Activated T-cell treated with anti-CD3 and anti-CD28 coated beads, Interleukin-2, amount 50 U/mL, for 4 hours (primary cell): ENCODE data around the gene LRRC39. TPM values are rescaled to one million over a fixed set of nuclear protein-coding genes. Genes with fewer than 3 reads are reported as not detected.

ENCODE experiments used
- ATAC-seq, 2 donors: fragments of 200-7000 bp; cut with Tn5 transposase; one replicate each; pipeline ENCODE4 v1.10.0; 2021
- DNase-seq: peaks from one replicate; pipeline ENCODE4 v3.0.0-alpha.2; 2020
- H3K27me3 Mint-ChIP-seq: one replicate; pipeline ENCODE4 v1.8.0; 2021; ENCODE audit warnings: low read depth, mixed read lengths
- H3K36me3 Mint-ChIP-seq: one replicate; pipeline ENCODE4 v1.8.0; 2022; ENCODE audit warnings: mixed read lengths; ENCODE audit not compliant: insufficient read depth
- H3K4me1 Mint-ChIP-seq: one replicate; pipeline ENCODE4 v1.8.0; 2021; ENCODE audit warnings: low read depth, mixed read lengths
- H3K4me3 Mint-ChIP-seq: one replicate; pipeline ENCODE4 v1.8.0; 2021; ENCODE audit warnings: mild to moderate bottlenecking, moderate library complexity, mixed read lengths
- H3K9me3 Mint-ChIP-seq: one replicate; pipeline ENCODE4 v1.8.0; 2021; ENCODE audit warnings: mixed read lengths
- total RNA-seq, 3 donors: library from RNA; stranded (reverse); gene quantifications; one replicate each; pipeline ENCODE4 v1.2.1, GENCODE V29; 2021

Gene LRRC39
- total RNA-seq, 3 donors from 2014 or later = 0.30 to 0.69 (median 0.38) TPM

GRCh38 chr1:100183370-100183769 is 5.3 kb upstream of the LRRC39 start:
- no peaks in the 10 kb centered on the region for H3K4me1 Mint-ChIP-seq
- no peaks in the 10 kb centered on the region for H3K36me3 Mint-ChIP-seq
- H3K4me3 Mint-ChIP-seq = no peak overlapping the region
- no peak for DNase-seq
- H3K9me3 Mint-ChIP-seq = peaks cover 3% of the 10 kb centered on the region
- ATAC-seq = no peak
- H3K27me3 Mint-ChIP-seq = no peaks in the 10 kb centered on the region

GRCh38 chr1:100177295-100178041 is 588 bp downstream of the LRRC39 start:
- ATAC-seq = no peak
- no peaks in the 10 kb centered on the region for H3K27me3 Mint-ChIP-seq
- H3K9me3 Mint-ChIP-seq = peaks cover 3% of the 10 kb centered on the region
- no peak overlapping the region for H3K4me3 Mint-ChIP-seq
- H3K36me3 Mint-ChIP-seq = peaks cover 2% of the 10 kb centered on the region
- no peak for DNase-seq
- no peaks in the 10 kb centered on the region for H3K4me1 Mint-ChIP-seq

DNA sequence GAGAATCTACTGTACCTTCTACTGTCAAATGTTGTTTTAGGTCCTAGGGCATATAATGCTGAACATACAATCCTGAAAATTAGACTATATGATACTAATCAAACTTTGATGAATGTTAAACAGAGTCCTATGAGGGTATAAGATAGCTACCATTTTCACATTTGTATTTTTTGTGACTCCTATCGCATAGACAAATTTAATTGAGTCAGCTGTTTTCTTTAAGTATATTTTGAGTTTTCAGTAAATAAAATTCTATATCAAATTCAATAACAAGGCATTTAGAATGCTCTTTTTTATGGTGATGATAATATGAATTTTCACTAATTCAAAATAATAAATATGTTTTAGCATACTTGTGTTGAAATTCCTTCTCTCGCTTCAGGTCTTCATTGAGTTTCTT is 10.0 kb downstream of the LRRC39 start:
- no peak for ATAC-seq
- Mint-ChIP-seq H3K9me3 (no peaks in the 10 kb centered on the region), H3K27me3 (no peaks in the 10 kb centered on the region), H3K4me3 (no peak overlapping the region), H3K36me3 (no peaks in the 10 kb centered on the region), H3K4me1 (no peaks in the 10 kb centered on the region)
- no peak for DNase-seq

DNA sequence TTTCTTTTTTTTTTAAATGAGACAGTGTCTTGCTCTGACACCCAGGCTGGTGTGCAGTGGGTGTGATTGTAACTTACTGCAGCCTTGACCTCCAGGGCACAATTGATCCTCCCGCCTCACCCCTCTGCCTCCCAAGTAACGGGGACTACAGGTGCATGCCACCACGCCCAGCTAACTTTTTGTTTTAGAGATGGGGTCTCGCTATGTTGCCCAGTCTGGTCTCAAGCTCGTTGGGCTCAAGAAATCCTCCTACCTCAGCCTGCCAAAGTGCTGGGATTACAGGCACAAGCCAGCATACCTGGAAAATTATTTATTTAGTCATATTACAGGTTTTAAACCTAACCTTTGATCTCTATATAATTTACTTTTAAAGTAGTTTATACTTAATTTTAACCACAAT is 13.4 kb downstream of the LRRC39 start:
- no peaks in the 10 kb centered on the region for H3K9me3 Mint-ChIP-seq
- no peaks in the 10 kb centered on the region for H3K27me3 Mint-ChIP-seq
- H3K4me3 Mint-ChIP-seq = no peak overlapping the region
- ATAC-seq (no peak), DNase-seq (no peak)
- H3K4me1 Mint-ChIP-seq = no peaks in the 10 kb centered on the region
- H3K36me3 Mint-ChIP-seq = no peaks in the 10 kb centered on the region

DNA sequence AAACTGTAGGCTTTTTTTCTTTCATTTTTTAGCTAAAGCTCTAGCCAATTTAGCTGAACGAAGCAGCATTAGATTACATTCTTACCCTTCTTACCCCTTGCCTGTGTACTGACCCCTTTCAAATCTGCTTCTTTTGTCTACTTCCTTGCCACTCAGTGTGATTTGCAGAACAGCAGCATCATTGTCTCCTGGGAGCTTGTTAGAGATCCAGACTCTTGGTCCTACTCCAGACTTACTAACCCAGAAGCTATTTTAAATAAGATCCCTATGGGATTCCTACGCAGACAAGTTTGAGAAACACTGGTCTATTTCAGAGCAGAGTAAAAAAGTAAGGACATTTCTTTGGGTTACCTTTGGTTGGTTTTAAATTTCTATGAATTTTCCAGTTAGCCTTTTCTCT is 13.8 kb downstream of the LRRC39 start:
- no peaks in the 10 kb centered on the region for H3K36me3 Mint-ChIP-seq
- no peaks in the 10 kb centered on the region for H3K4me1 Mint-ChIP-seq
- DNase-seq (no peak), ATAC-seq (no peak)
- no peak overlapping the region for H3K4me3 Mint-ChIP-seq
- H3K9me3 Mint-ChIP-seq = no peaks in the 10 kb centered on the region
- H3K27me3 Mint-ChIP-seq = no peaks in the 10 kb centered on the region

DNA sequence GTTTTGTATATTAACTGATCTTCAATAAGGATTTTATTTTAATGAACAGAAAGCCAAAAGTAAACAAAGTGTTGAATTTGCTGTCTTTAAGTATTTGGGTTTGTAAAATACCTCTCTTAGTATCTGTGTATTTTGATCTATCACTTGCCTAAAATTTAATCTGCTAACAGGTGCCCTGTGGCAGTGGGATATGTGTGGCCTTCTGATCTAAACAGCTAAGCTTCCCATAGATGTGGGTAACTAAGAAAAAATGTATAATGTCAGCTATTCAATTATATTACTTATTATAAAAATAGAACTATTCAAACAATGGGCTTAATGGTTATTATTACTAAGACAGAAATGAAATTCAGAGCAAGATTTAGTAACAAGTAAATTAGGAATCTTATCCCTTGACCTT is 15.2 kb downstream of the LRRC39 start:
- Mint-ChIP-seq H3K9me3 (no peaks in the 10 kb centered on the region), H3K27me3 (no peaks in the 10 kb centered on the region), H3K4me3 (no peak overlapping the region), H3K36me3 (no peaks in the 10 kb centered on the region), H3K4me1 (no peaks in the 10 kb centered on the region)
- no peak for DNase-seq
- ATAC-seq = no peak

GRCh38 chr1:100152271-100152670 is 25.8 kb downstream of the LRRC39 start:
- Mint-ChIP-seq H3K4me1 (peaks cover 8% of the 10 kb centered on the region), H3K4me3 (no peak overlapping the region), H3K9me3 (no peaks in the 10 kb centered on the region), H3K36me3 (peaks cover 10% of the 10 kb centered on the region), H3K27me3 (no peaks in the 10 kb centered on the region)
- DNase-seq = no peak
- ATAC-seq = no peak

DNA sequence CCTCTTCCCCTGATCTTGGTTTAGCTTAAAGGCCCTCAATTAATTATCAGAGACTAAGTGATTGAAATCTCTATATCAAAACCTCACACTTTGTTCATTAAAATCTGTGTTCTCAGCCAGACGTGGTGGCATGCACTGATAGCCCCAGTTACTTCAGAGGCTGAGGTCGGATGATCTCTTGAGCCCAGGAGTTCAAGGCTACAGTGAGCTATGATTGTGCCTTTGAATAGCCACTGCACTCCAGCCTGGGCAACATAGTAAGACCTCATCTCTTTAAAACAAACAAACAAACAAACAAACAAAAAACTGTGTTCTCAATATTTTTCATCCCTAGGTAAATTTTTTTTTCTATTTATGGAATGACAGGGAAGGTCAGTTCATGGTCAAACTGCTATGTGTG is 26.4 kb downstream of the LRRC39 start:
- Mint-ChIP-seq H3K4me1 (peaks cover 8% of the 10 kb centered on the region), H3K36me3 (peaks cover 12% of the 10 kb centered on the region)

DNA sequence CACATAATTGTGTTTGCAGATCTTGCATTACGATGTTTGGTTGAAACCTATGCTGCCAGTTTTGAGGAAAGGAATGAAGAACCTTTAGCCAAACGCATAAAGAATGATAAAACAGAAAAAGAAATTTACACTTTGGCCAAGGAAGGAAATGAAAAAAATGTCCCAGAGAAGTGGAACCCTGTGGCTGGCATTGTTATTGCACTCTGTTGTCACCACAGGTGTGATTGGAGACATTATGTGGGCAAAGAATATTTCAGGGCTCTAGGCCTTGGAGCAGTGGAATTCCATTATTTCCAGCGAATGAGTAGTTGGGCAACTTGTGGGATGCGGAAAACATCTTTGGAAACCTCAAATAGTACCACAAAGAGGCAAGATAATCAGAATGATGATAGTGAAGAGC is 30.2 kb downstream of the LRRC39 start:
- Mint-ChIP-seq H3K9me3 (no peaks in the 10 kb centered on the region), H3K36me3 (peaks cover 30% of the 10 kb centered on the region)

More for the DNA sequence above, 26.4 kb downstream of the LRRC39 start:
- H3K9me3 Mint-ChIP-seq = no peaks in the 10 kb centered on the region
- DNase-seq (no peak), ATAC-seq (no peak)
- no peak overlapping the region for H3K4me3 Mint-ChIP-seq
- H3K27me3 Mint-ChIP-seq = no peaks in the 10 kb centered on the region

GRCh38 chr1:100146958-100147357 is 31.1 kb downstream of the LRRC39 start:
- H3K4me1 Mint-ChIP-seq = peaks cover under 1% of the 10 kb centered on the region
- no peak overlapping the region for H3K4me3 Mint-ChIP-seq
- H3K36me3 Mint-ChIP-seq = peaks cover 36% of the 10 kb centered on the region
- DNase-seq = no peak
- no peaks in the 10 kb centered on the region for H3K27me3 Mint-ChIP-seq
- no peaks in the 10 kb centered on the region for H3K9me3 Mint-ChIP-seq
- ATAC-seq = no peak

More for the DNA sequence above, 30.2 kb downstream of the LRRC39 start:
- Mint-ChIP-seq H3K27me3 (no peaks in the 10 kb centered on the region), H3K4me3 (no peak overlapping the region), H3K4me1 (peaks cover 8% of the 10 kb centered on the region)
- ATAC-seq = no peak
- no peak for DNase-seq

- no peak for ATAC-seq
- Mint-ChIP-seq H3K36me3 (peaks cover 43% of the 10 kb centered on the region), H3K9me3 (no peaks in the 10 kb centered on the region)
These were observed 32.9 kb downstream of the LRRC39 start for GRCh38 chr1:100145116-100145515.

DNA sequence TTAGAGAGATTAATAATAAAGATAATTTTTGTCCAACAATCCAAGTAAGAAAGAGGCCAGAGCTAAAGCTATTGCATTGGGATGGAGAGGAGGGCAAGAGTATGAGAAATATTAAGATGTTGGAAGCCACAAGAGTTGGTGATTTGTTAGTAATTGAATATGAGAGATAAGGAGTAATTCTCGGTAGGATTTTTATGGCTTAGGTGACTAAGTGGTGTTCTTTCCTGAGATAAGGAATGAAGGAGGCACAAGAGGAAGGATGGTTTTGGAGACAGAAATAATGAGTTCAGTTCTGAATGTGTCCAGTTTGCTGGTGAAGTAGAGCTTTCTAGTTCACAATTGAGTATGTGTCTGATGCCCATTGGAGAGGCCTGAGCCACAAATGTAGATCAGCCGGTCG is 35.7 kb downstream of the LRRC39 start:
- Mint-ChIP-seq H3K36me3 (peaks cover 54% of the 10 kb centered on the region), H3K4me1 (no peaks in the 10 kb centered on the region), H3K9me3 (no peaks in the 10 kb centered on the region), H3K27me3 (no peaks in the 10 kb centered on the region), H3K4me3 (no peak overlapping the region)
- no peak for DNase-seq
- ATAC-seq = no peak

More at GRCh38 chr1:100145116-100145515, 32.9 kb downstream of the LRRC39 start:
- no peak for DNase-seq
- Mint-ChIP-seq H3K27me3 (no peaks in the 10 kb centered on the region), H3K4me3 (no peak overlapping the region), H3K4me1 (no peaks in the 10 kb centered on the region)

- peaks cover 51% of the 10 kb centered on the region for H3K36me3 Mint-ChIP-seq
- no peak for DNase-seq
These were observed 36.9 kb downstream of the LRRC39 start for GRCh38 chr1:100141192-100141591.

DNA sequence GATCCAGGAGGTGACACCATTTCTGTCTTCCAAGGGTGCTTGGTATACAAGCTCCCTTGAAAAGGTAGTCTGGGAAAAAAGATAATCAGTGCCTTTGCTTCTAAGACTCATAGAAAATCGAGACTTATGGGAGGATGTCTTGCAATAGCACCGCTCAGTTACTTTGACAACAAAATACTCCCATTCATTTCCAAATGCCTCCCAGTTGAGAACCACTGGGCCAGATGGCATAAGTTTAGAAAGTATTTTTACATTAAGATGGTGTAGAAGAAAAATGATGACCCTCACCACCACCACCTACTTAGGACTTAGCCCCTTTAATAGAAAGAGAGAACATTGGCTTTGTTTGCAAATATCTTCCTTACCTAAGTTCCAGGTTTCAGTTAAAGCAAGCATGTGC is 40.5 kb downstream of the LRRC39 start:
- peaks cover 16% of the 10 kb centered on the region for H3K4me1 Mint-ChIP-seq
- no peak for DNase-seq
- H3K4me3 Mint-ChIP-seq = no peak overlapping the region
- H3K36me3 Mint-ChIP-seq = peaks cover 35% of the 10 kb centered on the region
- no peaks in the 10 kb centered on the region for H3K9me3 Mint-ChIP-seq
- ATAC-seq = no peak
- H3K27me3 Mint-ChIP-seq = no peaks in the 10 kb centered on the region

More at GRCh38 chr1:100141192-100141591, 36.9 kb downstream of the LRRC39 start:
- Mint-ChIP-seq H3K4me1 (no peaks in the 10 kb centered on the region), H3K27me3 (no peaks in the 10 kb centered on the region), H3K4me3 (no peak overlapping the region), H3K9me3 (no peaks in the 10 kb centered on the region)
- no peak for ATAC-seq

DNA sequence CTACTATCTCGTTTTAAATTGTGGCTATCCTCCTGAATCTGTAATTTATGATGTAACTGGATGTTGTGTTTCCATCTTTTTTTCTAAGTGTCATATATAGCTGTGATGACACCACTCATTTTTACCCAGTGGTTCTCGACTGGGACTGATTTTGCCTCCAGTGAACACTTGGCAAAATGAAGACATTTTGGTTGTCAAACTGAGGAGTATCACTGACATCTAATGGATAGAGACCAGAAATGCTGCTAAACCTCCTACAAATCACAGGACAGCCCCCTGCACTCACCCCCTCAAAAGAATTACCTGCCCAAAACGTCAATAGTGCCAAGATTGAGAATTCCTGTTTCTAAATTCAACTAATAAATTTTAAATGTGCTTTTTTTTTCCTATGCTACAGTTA is 43.2 kb downstream of the LRRC39 start:
- DNase-seq (no peak), ATAC-seq (no peak)
- peak overlapping the region; percentile 55 for H3K4me3 Mint-ChIP-seq
- peaks cover 18% of the 10 kb centered on the region for H3K36me3 Mint-ChIP-seq
- H3K27me3 Mint-ChIP-seq = no peaks in the 10 kb centered on the region
- peaks cover 29% of the 10 kb centered on the region for H3K4me1 Mint-ChIP-seq
- H3K9me3 Mint-ChIP-seq = no peaks in the 10 kb centered on the region
